NCI-H128 (cell line): ENCODE results near the gene KLHL29.

ENCODE experiments used
- DNase-seq: peaks from one replicate; lab custom pipeline; 2025; ENCODE audit not compliant: unreplicated experiment; lab: John Stamatoyannopoulos, UW

The KLHL29 gene

GRCh38 chr2:23589220-23589647 lies 204.3 kb downstream of the KLHL29 start:
- no peak for DNase-seq

GRCh38 chr2:23589739-23590138 lies 204.8 kb downstream of the KLHL29 start:
- DNase-seq = no peak

DNA sequence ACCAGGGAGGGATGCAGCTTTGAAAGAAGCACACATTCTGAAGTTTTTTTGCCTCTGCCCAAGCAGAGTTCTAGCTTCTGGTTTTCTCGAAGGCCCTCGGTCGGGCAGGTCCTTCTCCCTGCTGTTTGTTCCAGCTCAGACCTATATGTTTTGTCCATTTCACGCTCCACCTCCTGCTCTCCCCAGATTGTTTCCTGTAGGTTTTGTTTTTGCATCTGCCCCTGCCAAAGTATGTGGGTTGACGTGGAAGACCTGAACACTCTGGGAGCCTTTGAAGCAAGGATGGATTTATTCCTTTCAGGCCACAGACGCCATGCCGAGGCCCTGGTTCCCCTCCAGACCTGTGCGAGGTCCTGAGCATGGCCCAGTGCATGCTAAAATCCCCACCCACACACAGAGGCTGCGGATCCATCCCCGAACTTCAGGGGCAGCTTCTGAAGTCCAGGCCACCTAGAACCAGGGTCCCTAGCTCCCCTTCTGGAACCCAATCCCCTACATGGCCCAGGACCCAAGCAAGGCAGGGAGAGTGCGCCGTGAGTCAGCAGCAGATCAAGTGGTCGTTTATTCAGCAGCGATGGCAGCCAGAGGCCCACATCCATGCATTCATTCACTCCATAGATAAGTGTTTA lies 205.4 kb downstream of the KLHL29 start:
- DNase-seq = no peak

DNA sequence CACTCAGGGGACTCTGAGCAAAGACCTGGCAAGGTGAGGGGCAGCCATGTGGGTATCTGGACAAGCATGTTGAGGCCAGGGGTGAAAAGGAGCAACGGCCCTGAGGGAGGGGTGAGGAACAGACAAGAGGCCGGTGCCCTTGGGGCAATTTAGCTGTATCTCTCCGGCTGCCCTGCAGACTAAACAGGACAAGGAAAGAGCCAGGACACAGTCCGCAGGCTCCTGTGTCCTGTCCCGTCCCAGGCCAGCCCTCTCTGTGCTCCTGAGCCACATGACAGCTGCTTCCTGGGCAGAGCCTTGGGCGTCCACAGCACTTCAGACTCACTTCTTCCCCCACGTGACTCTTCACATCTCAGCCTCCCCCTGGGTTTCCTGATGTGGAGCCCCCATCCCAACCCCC lies 206.1 kb downstream of the KLHL29 start:
- no peak for DNase-seq

GRCh38 chr2:23592061-23592685 lies 207.2 kb downstream of the KLHL29 start:
- DNase-seq = no peak

- no peak for DNase-seq
Observed at GRCh38 chr2:23592898-23593751, 208.1 kb downstream of the KLHL29 start.

GRCh38 chr2:23593752-23594459 lies 208.9 kb downstream of the KLHL29 start:
- no peak for DNase-seq

GRCh38 chr2:23594460-23594825 lies 209.5 kb downstream of the KLHL29 start:
- DNase-seq = no peak

DNA sequence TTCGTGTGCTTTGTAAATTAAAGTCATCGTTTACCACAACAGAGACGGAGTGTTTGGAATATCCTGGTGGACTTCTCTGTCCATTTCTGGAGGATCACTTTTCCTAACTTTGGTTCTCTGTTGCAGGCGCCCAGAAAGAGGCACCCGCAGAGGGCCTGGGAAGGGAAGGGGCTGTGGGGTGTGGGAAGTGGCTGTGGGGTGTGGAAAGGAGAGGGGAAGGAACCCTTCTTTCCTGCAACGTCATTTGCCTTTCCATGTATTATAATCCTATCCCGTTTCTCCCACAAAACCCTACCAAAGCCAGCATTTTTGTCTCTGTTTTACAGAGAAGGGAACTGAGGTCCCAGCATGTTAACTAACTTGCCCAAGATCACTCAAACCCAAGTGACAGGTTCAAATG lies 210.0 kb downstream of the KLHL29 start:
- DNase-seq = no peak

DNA sequence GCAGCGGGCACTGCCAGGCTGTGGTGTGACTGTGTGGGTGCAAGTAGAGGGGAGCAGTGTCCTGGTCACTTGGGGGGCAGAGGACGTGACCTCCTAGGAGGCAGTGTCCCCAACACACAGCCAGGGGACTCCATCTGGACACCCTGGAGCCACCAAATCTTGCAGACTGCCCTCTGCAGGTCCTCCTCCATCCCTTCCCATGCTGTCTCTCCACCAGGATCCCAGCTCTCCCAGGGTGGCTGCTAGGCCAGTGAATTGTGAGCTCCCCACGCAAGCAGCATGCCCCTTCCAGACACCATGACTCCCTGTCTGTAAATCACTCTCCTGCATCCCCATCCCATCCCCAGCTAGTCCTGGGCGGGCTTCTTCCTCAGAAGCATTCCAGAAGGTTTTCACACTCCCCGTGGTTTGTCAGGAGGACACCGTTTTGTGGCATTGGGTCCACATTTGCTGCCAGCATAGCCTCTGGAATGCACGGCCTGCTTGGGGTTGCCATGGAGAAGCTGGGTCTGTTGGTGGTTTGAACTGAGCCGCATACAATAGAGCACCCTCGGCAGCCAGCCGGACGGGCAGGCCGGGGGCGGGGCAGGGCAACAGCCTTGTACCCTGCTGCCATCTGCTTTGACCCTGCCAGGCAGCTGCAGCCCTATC lies 210.7 kb downstream of the KLHL29 start:
- no peak for DNase-seq

GRCh38 chr2:23596316-23596885 lies 211.4 kb downstream of the KLHL29 start:
- no peak for DNase-seq

- no peak for DNase-seq
Observed at GRCh38 chr2:23597687-23598086, 212.7 kb downstream of the KLHL29 start.

DNA sequence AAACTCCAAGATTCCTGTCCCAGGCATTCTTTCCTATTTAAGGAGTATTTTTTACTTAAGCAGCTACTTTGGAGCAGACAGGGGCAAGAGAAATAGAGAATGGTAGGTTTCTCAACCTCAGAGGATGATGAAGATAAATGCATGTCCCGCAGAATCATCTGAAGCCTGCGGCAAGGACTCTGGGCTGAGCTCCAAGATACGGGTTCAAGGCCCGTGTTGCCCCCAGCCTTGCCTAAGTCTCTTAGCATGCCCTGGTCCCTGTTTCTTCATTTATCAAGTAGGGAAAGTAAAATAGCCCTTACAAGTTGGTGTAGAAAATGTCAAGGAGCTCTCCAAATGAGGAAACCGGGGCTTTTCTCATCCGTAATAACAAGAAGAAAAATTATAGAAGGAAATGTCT lies 214.0 kb downstream of the KLHL29 start:
- DNase-seq = no peak

GRCh38 chr2:23599667-23600066 lies 214.7 kb downstream of the KLHL29 start:
- peak; percentile 26 for DNase-seq

- no peak for DNase-seq
Observed at GRCh38 chr2:23600346-23600745, 215.4 kb downstream of the KLHL29 start.

GRCh38 chr2:23601301-23601965 lies 216.5 kb downstream of the KLHL29 start:
- DNase-seq = no peak

DNA sequence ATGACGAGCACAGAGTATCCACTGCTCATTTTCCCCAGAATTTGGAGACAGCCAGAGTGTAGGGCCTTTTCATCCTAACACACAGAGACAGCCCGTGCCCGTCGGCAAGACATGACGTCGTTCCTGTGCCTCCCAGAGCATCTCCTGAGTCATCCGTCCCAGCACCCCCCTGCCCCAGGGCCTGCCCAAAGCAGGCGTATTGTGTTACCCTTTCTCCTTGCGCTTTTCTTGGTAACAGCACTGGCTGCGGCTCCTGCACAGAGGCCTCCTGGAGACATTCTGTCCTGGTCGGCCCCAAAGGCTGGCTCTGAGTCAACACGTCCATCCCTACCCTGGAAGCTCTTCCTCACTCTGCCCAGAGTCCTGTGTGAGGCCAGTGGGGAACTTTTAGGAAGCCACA lies 217.1 kb downstream of the KLHL29 start:
- DNase-seq = no peak

GRCh38 chr2:23603156-23603555 lies 218.2 kb downstream of the KLHL29 start:
- DNase-seq = no peak

GRCh38 chr2:23603581-23603980 lies 218.6 kb downstream of the KLHL29 start:
- DNase-seq = no peak

DNA sequence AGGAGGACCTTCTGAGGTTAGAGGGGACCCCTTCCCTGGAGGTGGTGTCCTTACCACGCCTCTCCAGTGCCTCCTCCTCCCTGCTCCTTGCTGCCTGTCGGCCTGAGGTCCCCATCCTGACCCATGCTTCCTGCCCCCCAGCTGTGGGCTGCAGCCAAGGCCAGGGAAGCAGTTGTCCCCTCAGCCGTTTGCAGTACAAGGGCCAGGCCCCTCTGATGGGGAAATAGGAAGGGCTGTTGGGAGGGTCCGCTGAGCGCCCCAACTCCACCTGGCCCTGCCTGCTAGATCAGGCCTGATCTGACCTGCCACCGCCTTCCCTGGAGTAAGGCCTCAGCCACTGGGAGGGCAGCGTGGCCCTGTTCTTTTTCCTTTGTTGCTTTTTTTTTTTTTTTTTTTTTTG lies 219.8 kb downstream of the KLHL29 start:
- DNase-seq = no peak
